K562 (cell line): ENCODE measurements around the gene BSPRY.
"Not testable (repeated sequence)": the region's sequence is repeated elsewhere in the genome, so short reads cannot be mapped to it uniquely, and the experiment has no call there.

Experiments used
- ATF4 ChIP-seq: fragments of 450-650 bp; formaldehyde crosslinking; IDR thresholded peaks from 2 replicates; pipeline ENCODE4 v1.4.0; 2022; ENCODE audit warnings: mild to moderate bottlenecking, moderate library complexity
- HNRNPUL1 ChIP-seq: fragments of 200-400 bp; formaldehyde crosslinking; IDR thresholded peaks from 2 replicates; pipeline ENCODE4 v1.6.1; 2017; ENCODE audit warnings: low read length
- REST ChIP-seq, 2 experiments: fragments of 450-650 bp; formaldehyde crosslinking in 1 of 2; IDR thresholded peaks; 2 replicates each; pipeline versions ENCODE4 v1.4.0 to v1.6.1; 2014 to 2020; ENCODE audit warnings: mild to moderate bottlenecking in 2 of 2, borderline replicate concordance in 1 of 2, low read depth in 1 of 2
- ZC3H8 ChIP-seq: fragments of 450-650 bp; IDR thresholded peaks from 2 replicates; pipeline ENCODE4 v1.6.1; 2017
- TF ChIP-seq, protein P1 (sequence below): fragments of 250-450 bp; sonication (Bioruptor Pico); IDR thresholded peaks from 2 replicates; pipeline ENCODE4 v1.5.0; 2021; ENCODE audit warnings: mild to moderate bottlenecking, moderate library complexity
- TF ChIP-seq, protein P2 (sequence below): sonication (generic); formaldehyde crosslinking; IDR thresholded peaks from 2 replicates; pipeline ENCODE4 v1.8.0; 2022; ENCODE audit warnings: mild to moderate bottlenecking, missing genetic modification reagents

GRCh38 chr9:113381441-113381840 is 32.1 kb downstream of the BSPRY start:
- TF ChIP-seq, protein P1, sequence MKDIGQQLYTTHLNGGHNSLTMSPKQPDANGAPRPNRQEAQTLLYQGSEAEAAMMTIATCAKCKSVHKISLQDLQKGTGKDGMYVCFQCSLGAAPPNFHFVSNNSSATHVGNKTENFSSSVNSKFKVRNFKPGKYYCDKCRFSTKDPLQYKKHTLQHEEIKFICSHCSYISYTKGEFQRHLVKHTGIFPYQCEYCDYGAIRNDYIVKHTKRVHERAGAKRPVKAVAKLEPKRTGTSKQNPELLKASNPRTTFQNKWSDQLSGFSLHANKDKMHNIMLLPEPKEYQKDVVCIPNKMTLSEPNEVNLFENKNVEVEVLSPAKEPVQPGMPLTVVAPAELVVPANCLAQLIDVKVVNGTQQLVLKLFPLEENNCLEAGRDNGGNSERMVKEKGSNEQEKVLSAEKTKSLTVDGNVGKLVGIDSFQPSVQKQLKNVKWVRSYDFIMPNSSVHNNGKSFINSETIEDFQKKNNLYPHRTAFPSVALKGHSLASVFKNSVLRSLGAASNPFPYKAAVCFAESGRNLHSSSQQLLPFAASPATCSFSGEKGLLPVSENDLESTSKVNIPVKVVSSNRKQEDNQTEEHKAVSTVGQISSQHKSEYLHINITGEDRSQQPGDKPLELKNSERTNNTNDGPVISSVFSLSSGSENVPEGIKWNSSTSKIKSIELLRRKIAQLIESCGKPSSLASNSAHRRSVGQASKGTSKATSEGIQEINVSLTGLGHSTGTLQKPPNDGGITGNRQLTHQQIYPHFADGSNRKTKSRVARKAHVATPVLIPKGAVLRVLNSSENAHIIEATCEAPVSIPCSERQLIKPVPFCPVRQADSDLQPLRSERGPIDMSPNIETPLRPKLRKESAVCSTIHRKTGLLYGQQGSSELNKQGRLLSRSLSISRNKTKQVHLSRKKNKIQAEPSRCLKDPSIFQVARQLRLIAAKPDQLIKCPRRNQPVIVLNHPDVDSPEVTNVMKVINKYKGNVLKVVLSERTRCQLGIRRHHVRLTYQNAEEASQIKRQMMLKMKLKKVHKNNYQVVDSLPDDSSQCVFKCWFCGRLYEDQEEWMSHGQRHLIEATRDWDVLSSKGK (CRISPR knock-in tag), result not testable (repeated sequence)
- TF ChIP-seq ATF4 (CRISPR knock-in tag); REST (IDR thresholded peaks at IDR 0.05; ENCODE audit: borderline replicate concordance); REST (CRISPR knock-in tag; IDR thresholded peaks at IDR 0.05; ENCODE audit: low read depth); ZC3H8; HNRNPUL1: not testable (repeated sequence)
- TF ChIP-seq, protein P2, sequence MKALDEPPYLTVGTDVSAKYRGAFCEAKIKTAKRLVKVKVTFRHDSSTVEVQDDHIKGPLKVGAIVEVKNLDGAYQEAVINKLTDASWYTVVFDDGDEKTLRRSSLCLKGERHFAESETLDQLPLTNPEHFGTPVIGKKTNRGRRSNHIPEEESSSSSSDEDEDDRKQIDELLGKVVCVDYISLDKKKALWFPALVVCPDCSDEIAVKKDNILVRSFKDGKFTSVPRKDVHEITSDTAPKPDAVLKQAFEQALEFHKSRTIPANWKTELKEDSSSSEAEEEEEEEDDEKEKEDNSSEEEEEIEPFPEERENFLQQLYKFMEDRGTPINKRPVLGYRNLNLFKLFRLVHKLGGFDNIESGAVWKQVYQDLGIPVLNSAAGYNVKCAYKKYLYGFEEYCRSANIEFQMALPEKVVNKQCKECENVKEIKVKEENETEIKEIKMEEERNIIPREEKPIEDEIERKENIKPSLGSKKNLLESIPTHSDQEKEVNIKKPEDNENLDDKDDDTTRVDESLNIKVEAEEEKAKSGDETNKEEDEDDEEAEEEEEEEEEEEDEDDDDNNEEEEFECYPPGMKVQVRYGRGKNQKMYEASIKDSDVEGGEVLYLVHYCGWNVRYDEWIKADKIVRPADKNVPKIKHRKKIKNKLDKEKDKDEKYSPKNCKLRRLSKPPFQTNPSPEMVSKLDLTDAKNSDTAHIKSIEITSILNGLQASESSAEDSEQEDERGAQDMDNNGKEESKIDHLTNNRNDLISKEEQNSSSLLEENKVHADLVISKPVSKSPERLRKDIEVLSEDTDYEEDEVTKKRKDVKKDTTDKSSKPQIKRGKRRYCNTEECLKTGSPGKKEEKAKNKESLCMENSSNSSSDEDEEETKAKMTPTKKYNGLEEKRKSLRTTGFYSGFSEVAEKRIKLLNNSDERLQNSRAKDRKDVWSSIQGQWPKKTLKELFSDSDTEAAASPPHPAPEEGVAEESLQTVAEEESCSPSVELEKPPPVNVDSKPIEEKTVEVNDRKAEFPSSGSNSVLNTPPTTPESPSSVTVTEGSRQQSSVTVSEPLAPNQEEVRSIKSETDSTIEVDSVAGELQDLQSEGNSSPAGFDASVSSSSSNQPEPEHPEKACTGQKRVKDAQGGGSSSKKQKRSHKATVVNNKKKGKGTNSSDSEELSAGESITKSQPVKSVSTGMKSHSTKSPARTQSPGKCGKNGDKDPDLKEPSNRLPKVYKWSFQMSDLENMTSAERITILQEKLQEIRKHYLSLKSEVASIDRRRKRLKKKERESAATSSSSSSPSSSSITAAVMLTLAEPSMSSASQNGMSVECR (CRISPR knock-in tag), result not testable (repeated sequence)
